HG03103 (cell line): ENCODE data around the gene DLGAP4.

ENCODE experiments used
- ATAC-seq: cut with Tn5 transposase; IDR thresholded peaks from one replicate; pipeline ENCODE4 v1.9.1; 2021; ENCODE audit warnings: low read depth; ENCODE audit not compliant: unreplicated experiment

The DLGAP4 gene

GRCh38 chr20:36399147-36399968 lies 93.2 kb downstream of the DLGAP4 start:
- no peak for ATAC-seq

GRCh38 chr20:36399969-36400545 lies 93.9 kb downstream of the DLGAP4 start:
- no peak for ATAC-seq

- ATAC-seq = no peak
These were observed 95.0 kb downstream of the DLGAP4 start for GRCh38 chr20:36400909-36401735.

GRCh38 chr20:36402708-36403107 lies 96.6 kb downstream of the DLGAP4 start:
- ATAC-seq = no peak

- no peak for ATAC-seq
These were observed 98.4 kb downstream of the DLGAP4 start for GRCh38 chr20:36404435-36404978.

- ATAC-seq = no peak
These were observed 99.1 kb downstream of the DLGAP4 start for GRCh38 chr20:36405255-36405654.

- no peak for ATAC-seq
These were observed 101.1 kb downstream of the DLGAP4 start for GRCh38 chr20:36407199-36407733.

- ATAC-seq = no peak
These were observed 102.1 kb downstream of the DLGAP4 start for GRCh38 chr20:36408219-36408618.

GRCh38 chr20:36411861-36412454 lies 105.8 kb downstream of the DLGAP4 start:
- no peak for ATAC-seq

GRCh38 chr20:36415475-36416002 lies 109.4 kb downstream of the DLGAP4 start:
- ATAC-seq = no peak

GRCh38 chr20:36418711-36419110 lies 112.6 kb downstream of the DLGAP4 start:
- no peak for ATAC-seq

GRCh38 chr20:36421641-36422040 lies 115.5 kb downstream of the DLGAP4 start:
- ATAC-seq = no peak

- no peak for ATAC-seq
These were observed 118.2 kb downstream of the DLGAP4 start for GRCh38 chr20:36424314-36424713.

- ATAC-seq = no peak
These were observed 119.0 kb downstream of the DLGAP4 start for GRCh38 chr20:36425166-36425565.

- no peak for ATAC-seq
These were observed 125.5 kb downstream of the DLGAP4 start for GRCh38 chr20:36431604-36432003.

GRCh38 chr20:36432096-36432495 lies 126.0 kb downstream of the DLGAP4 start:
- no peak for ATAC-seq

- no peak for ATAC-seq
These were observed 128.2 kb downstream of the DLGAP4 start for GRCh38 chr20:36434383-36434782.

- ATAC-seq = no peak
These were observed 129.0 kb downstream of the DLGAP4 start for GRCh38 chr20:36435124-36435523.

- no peak for ATAC-seq
These were observed 129.7 kb downstream of the DLGAP4 start for GRCh38 chr20:36435592-36436541.
